ENCODE results near the gene RAPGEF4.

The RAPGEF4 gene

DNA sequence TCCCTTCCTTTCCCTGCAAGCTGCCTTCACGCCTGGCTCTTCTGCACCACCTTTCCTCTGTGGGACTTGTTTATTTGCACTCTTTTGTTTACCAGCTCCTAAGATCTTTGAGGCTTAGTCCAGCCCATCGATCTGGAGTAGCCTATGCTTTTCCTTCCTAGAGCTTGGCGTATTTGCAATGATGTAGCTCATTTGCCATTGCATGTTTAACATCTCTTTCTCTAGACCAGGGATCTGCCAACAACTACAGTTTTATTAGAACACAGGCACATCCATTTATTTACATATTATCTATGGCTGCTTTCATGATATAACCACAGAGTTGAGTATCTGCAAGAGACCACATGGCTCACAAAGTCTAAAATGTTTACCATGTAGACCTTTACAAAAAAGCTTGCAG is 150.4 kb downstream of the RAPGEF4 start:
- no peak overlapping the region for H3K4me3 ChIP-seq (ENCODE audit: low read length in 2 of 2)
- no peaks in the 10 kb centered on the region for H3K9me3 ChIP-seq (ENCODE audit: control insufficient read depth in 2 of 2, low read length in 2 of 2)
- no peak overlapping the region for H3K9ac ChIP-seq (ENCODE audit: low read length in 2 of 2)
- no peaks in the 10 kb centered on the region for H3K4me1 ChIP-seq (ENCODE audit: control insufficient read depth, insufficient read depth, low read length)
- no peak overlapping the region for H3K27ac ChIP-seq (ENCODE audit: low read length)
- no peaks in the 10 kb centered on the region for H3K36me3 ChIP-seq (ENCODE audit: control insufficient read depth in 2 of 2, insufficient read depth in 2 of 2, low read length in 2 of 2)
- no peaks in the 10 kb centered on the region for H3K27me3 ChIP-seq (ENCODE audit: control insufficient read depth in 1 of 2, insufficient read depth in 2 of 2, low read length in 2 of 2)

DNA sequence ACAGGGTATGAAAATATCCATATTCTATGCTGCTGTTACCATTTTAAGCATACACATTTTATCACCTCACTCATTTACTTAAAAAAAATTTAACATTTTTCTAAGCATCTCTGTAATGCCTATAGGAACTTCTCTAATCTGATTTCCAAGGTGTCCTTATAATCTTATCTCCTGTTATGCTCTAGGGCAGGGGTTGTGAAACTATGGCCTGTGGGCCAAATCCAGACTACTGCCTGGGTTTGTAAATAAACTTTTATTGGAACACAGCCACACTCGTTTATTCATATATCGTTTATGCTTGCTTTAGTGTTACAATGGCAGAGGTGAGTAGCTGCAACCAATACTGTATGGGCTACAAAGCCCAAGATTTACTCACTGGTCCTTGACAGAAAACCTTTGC is 151.6 kb downstream of the RAPGEF4 start:
- no peak overlapping the region for H3K27ac ChIP-seq (ENCODE audit: low read length)
- no peaks in the 10 kb centered on the region for H3K4me1 ChIP-seq (ENCODE audit: control insufficient read depth, insufficient read depth, low read length)
- H3K9ac ChIP-seq (ENCODE audit: low read length in 2 of 2) = no peak overlapping the region
- no peaks in the 10 kb centered on the region for H3K9me3 ChIP-seq (ENCODE audit: control insufficient read depth in 2 of 2, low read length in 2 of 2)
- no peak overlapping the region for H3K4me3 ChIP-seq (ENCODE audit: low read length in 2 of 2)
- H3K36me3 ChIP-seq (ENCODE audit: control insufficient read depth in 2 of 2, insufficient read depth in 2 of 2, low read length in 2 of 2) = no peaks in the 10 kb centered on the region
- no peaks in the 10 kb centered on the region for H3K27me3 ChIP-seq (ENCODE audit: control insufficient read depth in 1 of 2, insufficient read depth in 2 of 2, low read length in 2 of 2)

DNA sequence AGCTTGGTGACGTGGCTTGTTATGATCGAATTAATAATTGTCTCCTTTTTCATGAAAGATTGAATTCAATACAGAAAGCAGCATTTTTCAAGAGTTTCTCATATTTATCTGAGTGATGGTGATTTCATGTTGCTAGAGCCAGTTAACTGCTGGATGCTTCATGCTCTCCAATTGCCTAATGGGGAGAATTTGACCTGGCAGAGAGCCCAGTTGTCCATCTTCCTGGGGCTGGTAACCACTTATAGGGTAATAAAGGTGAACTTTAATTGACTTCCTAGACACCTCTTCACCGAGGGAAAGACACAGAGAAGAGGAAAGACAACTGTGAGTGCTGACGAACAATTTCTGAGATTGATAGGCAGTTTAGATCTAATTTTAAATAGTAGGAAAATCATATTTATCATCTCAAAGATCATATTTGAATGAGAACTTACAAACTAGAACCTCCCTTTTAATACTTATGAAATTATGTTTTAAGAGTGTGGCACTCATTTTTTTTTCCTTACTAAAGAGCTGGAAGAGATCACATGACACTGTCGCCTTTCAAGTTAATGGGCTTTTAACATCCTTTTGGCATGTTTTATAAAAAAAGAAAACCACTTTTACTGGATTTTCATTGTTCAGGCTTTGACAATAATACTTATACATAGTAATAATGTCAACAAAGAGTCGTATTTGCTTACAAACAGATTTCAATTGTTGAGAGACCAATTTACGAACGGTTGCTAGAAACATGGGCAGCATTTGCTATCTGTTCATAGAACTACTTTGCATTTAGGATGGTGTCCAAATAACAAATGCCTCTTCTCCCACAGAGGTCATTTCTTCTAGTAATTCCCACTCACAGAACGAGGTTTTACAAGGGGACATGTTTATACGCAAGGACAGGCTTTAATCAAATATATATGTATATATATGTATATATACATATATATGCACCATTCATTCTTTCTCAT is 153.3 kb downstream of the RAPGEF4 start:
- Histone ChIP-seq H3K9ac (ENCODE audit: low read length in 2 of 2) (no peak overlapping the region), H3K4me1 (ENCODE audit: control insufficient read depth, insufficient read depth, low read length) (no peaks in the 10 kb centered on the region), H3K4me3 (ENCODE audit: low read length in 2 of 2) (no peak overlapping the region), H3K9me3 (ENCODE audit: control insufficient read depth in 2 of 2, low read length in 2 of 2) (no peaks in the 10 kb centered on the region), H3K27ac (ENCODE audit: low read length) (no peak overlapping the region), H3K36me3 (ENCODE audit: control insufficient read depth in 2 of 2, insufficient read depth in 2 of 2, low read length in 2 of 2) (no peaks in the 10 kb centered on the region), H3K27me3 (ENCODE audit: control insufficient read depth in 1 of 2, insufficient read depth in 2 of 2, low read length in 2 of 2) (no peaks in the 10 kb centered on the region)

DNA sequence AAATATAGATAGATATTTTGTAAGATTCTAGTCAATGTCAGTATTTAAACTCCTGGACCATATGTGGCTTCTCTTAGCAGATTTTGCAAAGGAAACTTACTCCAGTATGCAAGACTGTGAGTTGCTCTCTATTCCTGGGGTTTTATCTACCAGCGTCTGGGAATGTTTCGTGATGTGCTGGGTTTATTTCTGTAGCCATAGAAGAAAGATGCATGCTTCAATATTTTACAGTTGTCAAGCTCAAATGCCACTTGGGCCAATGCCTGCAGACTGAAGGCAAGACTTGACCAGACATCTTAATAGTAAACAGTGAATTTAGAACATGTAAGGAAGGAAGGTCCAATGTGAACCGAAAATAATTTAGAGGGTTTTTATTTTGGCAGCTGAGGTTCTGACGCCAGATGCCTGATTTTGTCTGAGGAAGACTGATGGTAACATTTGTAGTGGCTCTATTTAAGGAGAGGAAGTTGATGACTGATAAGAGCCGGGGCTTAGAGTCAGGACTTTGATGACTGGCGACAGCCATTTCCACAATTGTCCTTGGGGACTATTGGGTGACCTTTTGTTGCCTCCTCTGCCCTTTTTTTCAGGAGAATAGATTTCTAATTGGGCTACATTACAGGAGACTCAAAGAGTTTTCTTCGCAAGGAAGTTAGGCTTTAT is 154.3 kb downstream of the RAPGEF4 start:
- Histone ChIP-seq H3K27me3 (ENCODE audit: control insufficient read depth in 1 of 2, insufficient read depth in 2 of 2, low read length in 2 of 2) (no peaks in the 10 kb centered on the region), H3K4me3 (ENCODE audit: low read length in 2 of 2) (no peak overlapping the region), H3K36me3 (ENCODE audit: control insufficient read depth in 2 of 2, insufficient read depth in 2 of 2, low read length in 2 of 2) (no peaks in the 10 kb centered on the region)

DNA sequence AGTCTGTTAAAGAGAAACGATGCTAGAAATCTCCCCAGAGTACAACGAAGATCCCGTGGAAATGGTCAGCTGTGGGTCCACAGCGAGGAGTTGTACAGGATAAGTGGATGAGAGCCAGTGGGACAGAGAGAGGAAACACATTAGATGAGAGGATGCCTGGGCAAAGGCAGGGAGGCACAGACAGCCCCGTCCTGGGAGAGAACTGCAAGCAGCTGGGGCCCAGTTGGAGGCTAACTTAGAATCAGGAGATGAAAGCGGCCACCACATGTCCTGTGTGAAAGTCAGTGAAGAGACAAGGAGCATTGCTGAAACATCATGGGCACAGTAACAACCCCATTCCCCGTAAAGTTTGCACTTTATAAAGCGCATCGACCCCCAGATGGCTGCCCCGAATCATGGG is 157.5 kb downstream of the RAPGEF4 start:
- Histone ChIP-seq H3K4me1 (ENCODE audit: control insufficient read depth, insufficient read depth, low read length) (no peaks in the 10 kb centered on the region), H3K27ac (ENCODE audit: low read length) (no peak overlapping the region), H3K9me3 (ENCODE audit: control insufficient read depth in 2 of 2, low read length in 2 of 2) (no peaks in the 10 kb centered on the region), H3K27me3 (ENCODE audit: control insufficient read depth in 1 of 2, insufficient read depth in 2 of 2, low read length in 2 of 2) (peaks cover 2 to 5% of the 10 kb centered on the region in 2 donors), H3K4me3 (ENCODE audit: low read length in 2 of 2) (no peak overlapping the region), H3K9ac (ENCODE audit: low read length in 2 of 2) (no peak overlapping the region), H3K36me3 (ENCODE audit: control insufficient read depth in 2 of 2, insufficient read depth in 2 of 2, low read length in 2 of 2) (no peaks in the 10 kb centered on the region)

More for the DNA sequence above, 154.3 kb downstream of the RAPGEF4 start:
- no peaks in the 10 kb centered on the region for H3K9me3 ChIP-seq (ENCODE audit: control insufficient read depth in 2 of 2, low read length in 2 of 2)
- H3K27ac ChIP-seq (ENCODE audit: low read length) = no peak overlapping the region
- H3K4me1 ChIP-seq (ENCODE audit: control insufficient read depth, insufficient read depth, low read length) = no peaks in the 10 kb centered on the region
- no peak overlapping the region for H3K9ac ChIP-seq (ENCODE audit: low read length in 2 of 2)

DNA sequence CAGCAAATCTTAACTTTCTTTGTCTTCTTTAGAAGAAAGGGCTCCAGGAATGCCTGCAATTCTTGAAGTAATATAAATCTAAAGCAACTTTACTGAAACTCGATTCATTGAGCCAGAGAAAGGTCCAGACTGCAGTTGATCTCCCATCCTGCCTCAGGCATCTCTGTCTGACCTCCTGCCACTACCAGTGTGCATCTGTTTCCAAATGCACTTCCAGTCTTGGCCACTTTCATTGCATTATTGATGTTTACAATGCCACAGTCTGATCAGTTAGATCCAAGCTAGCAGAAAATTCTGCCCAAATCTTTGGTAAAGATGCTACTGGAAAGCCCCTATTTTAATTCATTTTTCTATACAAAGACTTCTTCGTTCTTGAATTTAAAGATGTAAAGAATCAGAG is 158.0 kb downstream of the RAPGEF4 start:
- H3K9ac ChIP-seq (ENCODE audit: low read length in 2 of 2) = no peak overlapping the region
- H3K4me1 ChIP-seq (ENCODE audit: control insufficient read depth, insufficient read depth, low read length) = no peaks in the 10 kb centered on the region
- H3K27ac ChIP-seq (ENCODE audit: low read length) = no peak overlapping the region
- H3K36me3 ChIP-seq (ENCODE audit: control insufficient read depth in 2 of 2, insufficient read depth in 2 of 2, low read length in 2 of 2) = no peaks in the 10 kb centered on the region
- H3K4me3 ChIP-seq (ENCODE audit: low read length in 2 of 2) = no peak overlapping the region
- H3K27me3 ChIP-seq (ENCODE audit: control insufficient read depth in 1 of 2, insufficient read depth in 2 of 2, low read length in 2 of 2) = peaks cover 2 to 7% of the 10 kb centered on the region in 2 donors
- no peaks in the 10 kb centered on the region for H3K9me3 ChIP-seq (ENCODE audit: control insufficient read depth in 2 of 2, low read length in 2 of 2)

DNA sequence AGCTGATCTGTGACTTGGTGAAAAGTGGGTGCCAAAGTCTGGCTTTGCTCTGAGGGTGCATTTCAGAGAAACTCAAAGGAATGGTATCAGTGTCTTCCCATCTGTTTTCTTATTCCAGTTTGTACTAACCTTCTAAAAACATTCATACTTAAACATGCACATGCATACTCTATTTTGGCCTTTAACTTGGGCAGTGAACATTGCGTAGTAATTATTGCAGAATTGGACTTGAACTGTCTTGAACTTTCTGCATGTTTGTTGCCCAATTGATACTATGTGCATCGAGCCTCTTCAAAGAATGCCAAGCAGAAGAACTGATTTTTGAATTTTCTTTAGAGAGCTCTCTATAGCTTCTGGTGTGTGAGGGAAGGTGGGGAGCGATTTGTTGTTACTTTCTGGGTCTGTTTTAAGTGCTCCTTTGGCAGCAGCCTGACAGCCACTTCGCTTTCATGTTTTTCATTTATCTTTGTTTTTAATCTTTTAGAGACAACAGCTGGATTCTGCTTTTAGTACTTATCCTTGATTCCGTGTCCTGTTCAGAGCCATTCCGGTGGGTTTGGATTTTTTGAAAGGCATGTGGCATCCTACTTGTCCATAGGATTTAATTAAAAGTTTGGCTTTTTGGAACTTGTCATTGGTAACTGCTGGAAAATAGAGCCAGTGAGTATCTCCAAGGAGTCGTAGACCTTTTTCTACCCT is 159.2 kb downstream of the RAPGEF4 start:
- no peak overlapping the region for H3K27ac ChIP-seq (ENCODE audit: low read length)

DNA sequence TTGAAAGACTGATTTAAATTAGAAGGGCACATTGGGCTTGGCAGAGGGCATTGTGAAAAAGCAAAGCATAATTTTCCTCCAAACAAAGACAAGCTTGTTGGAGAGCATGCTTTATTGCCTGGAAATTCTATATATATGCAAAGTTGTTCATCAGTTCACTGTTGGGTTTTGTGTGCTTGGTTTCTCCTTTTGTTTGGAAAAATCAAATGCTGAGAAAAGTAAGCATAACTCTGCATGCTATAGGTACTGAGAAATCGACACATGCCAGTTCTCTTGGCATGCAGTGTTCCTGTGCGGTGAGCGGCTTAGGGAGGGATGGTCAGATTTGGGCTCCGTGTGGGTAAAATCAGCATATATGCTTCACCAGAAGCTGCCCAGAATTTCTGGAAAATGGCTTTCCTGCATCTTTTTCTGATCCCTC is 161.0 kb downstream of the RAPGEF4 start:
- no peaks in the 10 kb centered on the region for H3K4me1 ChIP-seq (ENCODE audit: control insufficient read depth, insufficient read depth, low read length)
- no peaks in the 10 kb centered on the region for H3K9me3 ChIP-seq (ENCODE audit: control insufficient read depth in 2 of 2, low read length in 2 of 2)
- no peaks in the 10 kb centered on the region for H3K36me3 ChIP-seq (ENCODE audit: control insufficient read depth in 2 of 2, insufficient read depth in 2 of 2, low read length in 2 of 2)
- no peak overlapping the region for H3K27ac ChIP-seq (ENCODE audit: low read length)
- no peak overlapping the region for H3K4me3 ChIP-seq (ENCODE audit: low read length in 2 of 2)
- H3K27me3 ChIP-seq (ENCODE audit: control insufficient read depth in 1 of 2, insufficient read depth in 2 of 2, low read length in 2 of 2) = peaks cover 2 to 7% of the 10 kb centered on the region in 2 donors
- H3K9ac ChIP-seq (ENCODE audit: low read length in 2 of 2) = no peak overlapping the region

More for the DNA sequence above, 159.2 kb downstream of the RAPGEF4 start:
- H3K36me3 ChIP-seq (ENCODE audit: control insufficient read depth in 2 of 2, insufficient read depth in 2 of 2, low read length in 2 of 2) = no peaks in the 10 kb centered on the region
- no peak overlapping the region for H3K4me3 ChIP-seq (ENCODE audit: low read length in 2 of 2)
- H3K27me3 ChIP-seq (ENCODE audit: control insufficient read depth in 1 of 2, insufficient read depth in 2 of 2, low read length in 2 of 2) = peaks cover 2 to 7% of the 10 kb centered on the region in 2 donors
- no peaks in the 10 kb centered on the region for H3K4me1 ChIP-seq (ENCODE audit: control insufficient read depth, insufficient read depth, low read length)
- H3K9ac ChIP-seq (ENCODE audit: low read length in 2 of 2) = no peak overlapping the region
- no peaks in the 10 kb centered on the region for H3K9me3 ChIP-seq (ENCODE audit: control insufficient read depth in 2 of 2, low read length in 2 of 2)

DNA sequence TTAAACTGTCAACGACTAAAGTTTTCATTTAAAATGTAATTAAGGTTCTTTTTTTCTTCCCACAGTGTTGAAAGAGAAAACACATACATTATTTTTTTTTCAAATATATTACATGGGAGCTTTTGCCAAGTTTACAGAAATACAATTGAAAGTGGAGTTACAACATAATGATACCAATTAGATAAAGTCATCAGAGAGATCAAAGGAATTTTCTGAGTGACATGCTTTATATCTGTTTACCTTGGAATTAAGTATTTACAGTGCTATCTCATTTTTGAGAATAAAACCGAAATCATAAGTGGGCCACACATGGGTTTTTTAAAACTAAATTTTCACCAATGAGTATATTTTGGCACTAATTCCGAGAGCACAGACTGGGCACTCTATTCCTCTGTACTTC is 165.2 kb downstream of the RAPGEF4 start:
- H3K9ac ChIP-seq (ENCODE audit: low read length in 2 of 2) = no peak overlapping the region

DNA sequence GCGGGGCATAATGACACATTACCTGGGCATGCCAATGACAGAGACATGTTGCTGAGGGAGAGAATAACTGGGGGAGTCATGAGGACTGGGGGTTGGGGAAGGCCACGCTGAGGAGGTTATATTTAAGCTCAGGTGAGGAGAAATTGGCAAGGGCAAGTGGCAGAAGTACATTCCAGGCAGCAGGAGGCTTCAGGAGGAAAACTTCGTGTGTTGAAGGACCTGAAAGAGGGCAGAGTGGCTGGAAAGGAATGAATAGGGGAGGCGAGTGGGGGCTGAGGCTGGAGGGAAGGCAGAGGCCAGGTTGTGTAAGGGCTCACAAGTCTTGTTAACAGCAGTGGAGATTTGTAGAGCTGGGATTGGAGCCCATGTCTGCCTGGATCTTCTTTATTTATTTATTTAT is 166.3 kb downstream of the RAPGEF4 start:
- H3K27me3 ChIP-seq (ENCODE audit: control insufficient read depth in 1 of 2, insufficient read depth in 2 of 2, low read length in 2 of 2) = peaks cover 2 to 3% of the 10 kb centered on the region in 2 donors
- no peaks in the 10 kb centered on the region for H3K4me1 ChIP-seq (ENCODE audit: control insufficient read depth, insufficient read depth, low read length)
- H3K36me3 ChIP-seq (ENCODE audit: control insufficient read depth in 2 of 2, insufficient read depth in 2 of 2, low read length in 2 of 2) = no peaks in the 10 kb centered on the region
- H3K27ac ChIP-seq (ENCODE audit: low read length) = no peak overlapping the region
- H3K9me3 ChIP-seq (ENCODE audit: control insufficient read depth in 2 of 2, low read length in 2 of 2) = no peaks in the 10 kb centered on the region
- H3K9ac ChIP-seq (ENCODE audit: low read length in 2 of 2) = no peak overlapping the region
- H3K4me3 ChIP-seq (ENCODE audit: low read length in 2 of 2) = no peak overlapping the region

More for the DNA sequence above, 165.2 kb downstream of the RAPGEF4 start:
- H3K4me1 ChIP-seq (ENCODE audit: control insufficient read depth, insufficient read depth, low read length) = no peaks in the 10 kb centered on the region
- no peaks in the 10 kb centered on the region for H3K36me3 ChIP-seq (ENCODE audit: control insufficient read depth in 2 of 2, insufficient read depth in 2 of 2, low read length in 2 of 2)
- H3K27ac ChIP-seq (ENCODE audit: low read length) = no peak overlapping the region
- H3K4me3 ChIP-seq (ENCODE audit: low read length in 2 of 2) = no peak overlapping the region
- H3K9me3 ChIP-seq (ENCODE audit: control insufficient read depth in 2 of 2, low read length in 2 of 2) = no peaks in the 10 kb centered on the region
- H3K27me3 ChIP-seq (ENCODE audit: control insufficient read depth in 1 of 2, insufficient read depth in 2 of 2, low read length in 2 of 2) = peaks cover 2 to 7% of the 10 kb centered on the region in 2 donors

Measured in stomach smooth muscle (tissue), 2 donors.